PC-3 (cell line): ENCODE measurements around the gene FGF12.

Experiments
- EZH2 ChIP-seq: fragments of 300-600 bp; sonication (generic); IDR thresholded peaks from one replicate; pipeline ENCODE4 v1.6.1; 2017; ENCODE audit warnings: antibody characterized with exemption, mild to moderate bottlenecking, low read length; ENCODE audit not compliant: unreplicated experiment
- TF ChIP-seq, protein P1 (sequence below): fragments of 300-600 bp; sonication (generic); conservative IDR thresholded peaks from 2 replicates; pipeline ENCODE4 v1.5.1; 2017; ENCODE audit warnings: antibody characterized with exemption, low read depth, mild to moderate bottlenecking, low read length

DNA sequence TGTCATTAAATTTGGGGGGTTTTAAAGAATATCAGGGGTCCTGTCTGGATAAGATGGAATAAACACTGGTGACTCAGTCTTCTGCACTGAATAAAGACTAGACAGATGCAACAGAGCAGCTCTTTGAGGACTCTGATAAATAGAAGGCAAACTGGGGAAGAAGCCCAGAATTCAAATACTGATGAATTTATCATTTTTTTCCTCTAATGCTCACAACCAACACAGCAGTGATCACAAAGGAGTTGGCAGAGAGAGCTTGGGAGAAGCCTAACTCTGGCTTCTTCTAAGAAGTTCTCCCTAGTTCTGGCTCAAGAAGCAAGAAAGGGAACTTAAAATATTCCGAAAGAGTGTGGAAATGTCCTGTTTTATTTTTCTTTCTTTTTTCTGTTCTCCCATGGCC lies 597.8 kb downstream of the FGF12 start:
- TF ChIP-seq, protein P1, sequence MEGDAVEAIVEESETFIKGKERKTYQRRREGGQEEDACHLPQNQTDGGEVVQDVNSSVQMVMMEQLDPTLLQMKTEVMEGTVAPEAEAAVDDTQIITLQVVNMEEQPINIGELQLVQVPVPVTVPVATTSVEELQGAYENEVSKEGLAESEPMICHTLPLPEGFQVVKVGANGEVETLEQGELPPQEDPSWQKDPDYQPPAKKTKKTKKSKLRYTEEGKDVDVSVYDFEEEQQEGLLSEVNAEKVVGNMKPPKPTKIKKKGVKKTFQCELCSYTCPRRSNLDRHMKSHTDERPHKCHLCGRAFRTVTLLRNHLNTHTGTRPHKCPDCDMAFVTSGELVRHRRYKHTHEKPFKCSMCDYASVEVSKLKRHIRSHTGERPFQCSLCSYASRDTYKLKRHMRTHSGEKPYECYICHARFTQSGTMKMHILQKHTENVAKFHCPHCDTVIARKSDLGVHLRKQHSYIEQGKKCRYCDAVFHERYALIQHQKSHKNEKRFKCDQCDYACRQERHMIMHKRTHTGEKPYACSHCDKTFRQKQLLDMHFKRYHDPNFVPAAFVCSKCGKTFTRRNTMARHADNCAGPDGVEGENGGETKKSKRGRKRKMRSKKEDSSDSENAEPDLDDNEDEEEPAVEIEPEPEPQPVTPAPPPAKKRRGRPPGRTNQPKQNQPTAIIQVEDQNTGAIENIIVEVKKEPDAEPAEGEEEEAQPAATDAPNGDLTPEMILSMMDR = no peak
- TF ChIP-seq EZH2 = no peak
